Right lobe of liver (tissue), 6 donors: ENCODE results near the gene PLPP7. TPM values are rescaled to one million over a fixed set of nuclear protein-coding genes. Genes with fewer than 3 reads are reported as not detected.
A peak's percentile ranks its signal among the peaks of the same experiment; 100 is the strongest.
"Not testable (repeated sequence)": the region's sequence is repeated elsewhere in the genome, so short reads cannot be mapped to it uniquely, and the experiment has no call there.

Experiments
- ATAC-seq, 4 donors: fragments of 200-7000 bp; cut with Tn5 transposase; one replicate each; pipeline ENCODE4 v1.9.1; 2020; ENCODE audit warnings: mild to moderate bottlenecking in 4 of 4, moderate library complexity in 4 of 4
- DNase-seq, 3 donors: peaks; one replicate each; pipeline ENCODE4 v3.0.0-alpha.2; 2020
- H3K27ac ChIP-seq, 3 donors: fragments of 200-600 bp; one replicate each; pipeline ENCODE4 v1.8.0; 2022
- H3K27me3 ChIP-seq, 2 donors: fragments of 200-600 bp; one replicate each; pipeline ENCODE4 v1.8.0; 2022
- H3K36me3 ChIP-seq, 4 donors: fragments of 200-600 bp; sonication (generic) in 1 of 4; one replicate each; pipeline versions ENCODE4 v1.5.1 to v1.8.0; 2017 to 2022; ENCODE audit warnings: control low read depth in 1 of 4
- H3K4me1 ChIP-seq, 4 donors: fragments of 200-600 bp; sonication (generic) in 1 of 4; one replicate each; pipeline versions ENCODE4 v1.5.1 to v1.8.0; 2017 to 2022; ENCODE audit warnings: control low read depth in 1 of 4
- H3K4me3 ChIP-seq, 3 donors: fragments of 200-600 bp; one replicate each; pipeline ENCODE4 v1.8.0; 2022
- H3K9me3 ChIP-seq, 4 donors: fragments of 200-600 bp; sonication (generic) in 1 of 4; one replicate each; pipeline versions ENCODE4 v1.5.1 to v1.8.0; 2017 to 2022; ENCODE audit warnings: control low read depth in 1 of 4
- POLR2A ChIP-seq: fragments of 450-650 bp; IDR thresholded peaks from one replicate; pipeline ENCODE4 v1.6.1; 2017; ENCODE audit warnings: antibody characterized with exemption, mild to moderate bottlenecking
- WGBS: methylation state at CpG from one replicate; pipeline ENCODE4 v1.1.6; 2018; ENCODE audit warnings: low coverage, low lambda C conversion rate; ENCODE audit not compliant: insufficient coverage; ENCODE audit errors: missing lambda C conversion rate; 5-methylcytosine and 5-hydroxymethylcytosine counted together
- intact Hi-C, 2 donors: fragments of 100-400 bp; cut with DNase I; formaldehyde crosslinking; loops; one replicate each; pipeline versions ENCODE4 v1.11.2 to v1.14.1; 2022
- total RNA-seq, 6 experiments: library from RNA; depleted of rRNA in 2 of 6; stranded (reverse); fragments of >200 nt in 2 of 6; fragmentation: NEBNext Ultra II Directional in 3 of 6; extraction: Animal tissue kit (Norgen Biotek cat#: 25700) in 3 of 6; gene quantifications; one replicate each; pipeline versions ENCODE4 v1.1.0 to v1.2.4, GENCODE V29; 2016 to 2023
- TF ChIP-seq, protein P1 (sequence below), 4 donors: fragments of 200-600 bp in 3 of 4; fragments of 450-650 bp in 1 of 4; IDR thresholded peaks; one replicate each; pipeline versions ENCODE4 v1.5.1 to v1.8.0; 2016 to 2022; ENCODE audit warnings: antibody characterized with exemption in 4 of 4, mild to moderate bottlenecking in 2 of 4
- donor health status: DM: no; HTN: yes; CAD: no.
- donor health status: DM: no; HTN: no; CAD: no.
- donor health status: DM: no; HTN: no; CAD: no.
- donor health status: DM: no; HTN: yes; CAD: no.
- donor health status: DM: no; HTN: yes; CAD: no.

PLPP7 gene
- total RNA-seq, 6 experiments from 2014 or later = 0.11 to 0.43 (median 0.22) TPM; not detected in 1

DNA sequence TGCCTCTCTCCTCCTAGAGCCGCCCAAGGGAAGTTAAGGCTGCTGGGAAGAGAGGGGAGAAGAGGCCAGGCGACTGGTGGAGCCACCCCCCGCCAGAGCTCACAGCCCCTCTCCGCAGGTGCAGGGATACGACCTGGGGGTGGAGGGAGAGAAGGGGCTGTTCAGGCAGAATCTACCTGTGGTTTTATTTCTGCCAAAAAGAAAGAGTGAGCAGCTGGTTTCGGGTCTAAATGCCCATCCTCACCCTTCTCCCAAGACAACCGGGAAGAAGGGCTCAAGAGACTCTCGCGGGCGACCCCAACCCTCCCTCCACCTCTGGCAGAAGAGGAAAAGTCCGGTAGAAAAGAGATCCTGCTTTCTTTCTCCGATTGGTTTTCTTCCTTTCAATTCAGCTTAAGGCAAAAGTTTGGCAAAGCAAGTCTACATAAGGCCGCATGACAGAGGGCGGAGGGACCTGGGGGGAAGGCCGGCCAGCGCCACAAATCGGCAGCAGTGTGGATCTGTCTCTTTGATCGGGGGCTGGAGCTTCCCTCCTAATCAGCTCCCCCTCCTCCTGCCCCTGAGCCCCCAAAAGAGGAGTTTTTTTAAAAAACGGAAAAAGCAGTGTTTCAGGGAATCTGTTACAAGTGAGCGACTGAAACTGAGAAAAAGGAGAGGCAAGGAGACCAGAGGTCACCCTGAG lies 29.5 kb upstream of the PLPP7 start:
- no peak overlapping the region for H3K27ac ChIP-seq
- no peaks in the 10 kb centered on the region for H3K27me3 ChIP-seq
- H3K9me3 ChIP-seq = no peaks in the 10 kb centered on the region
- no peak for ATAC-seq
- WGBS = 64% methylated on average over 13 of the region's 20 CpGs
- intact Hi-C loops = no loop called here
- H3K36me3 ChIP-seq = peaks cover 0 to 6% (median 0%) of the 10 kb centered on the region in 4 donors
- no peak for DNase-seq
- peaks cover 0 to 4% (median 0%) of the 10 kb centered on the region in 4 donors for H3K4me1 ChIP-seq
- TF ChIP-seq, protein P1, sequence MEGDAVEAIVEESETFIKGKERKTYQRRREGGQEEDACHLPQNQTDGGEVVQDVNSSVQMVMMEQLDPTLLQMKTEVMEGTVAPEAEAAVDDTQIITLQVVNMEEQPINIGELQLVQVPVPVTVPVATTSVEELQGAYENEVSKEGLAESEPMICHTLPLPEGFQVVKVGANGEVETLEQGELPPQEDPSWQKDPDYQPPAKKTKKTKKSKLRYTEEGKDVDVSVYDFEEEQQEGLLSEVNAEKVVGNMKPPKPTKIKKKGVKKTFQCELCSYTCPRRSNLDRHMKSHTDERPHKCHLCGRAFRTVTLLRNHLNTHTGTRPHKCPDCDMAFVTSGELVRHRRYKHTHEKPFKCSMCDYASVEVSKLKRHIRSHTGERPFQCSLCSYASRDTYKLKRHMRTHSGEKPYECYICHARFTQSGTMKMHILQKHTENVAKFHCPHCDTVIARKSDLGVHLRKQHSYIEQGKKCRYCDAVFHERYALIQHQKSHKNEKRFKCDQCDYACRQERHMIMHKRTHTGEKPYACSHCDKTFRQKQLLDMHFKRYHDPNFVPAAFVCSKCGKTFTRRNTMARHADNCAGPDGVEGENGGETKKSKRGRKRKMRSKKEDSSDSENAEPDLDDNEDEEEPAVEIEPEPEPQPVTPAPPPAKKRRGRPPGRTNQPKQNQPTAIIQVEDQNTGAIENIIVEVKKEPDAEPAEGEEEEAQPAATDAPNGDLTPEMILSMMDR (IDR thresholded peaks at IDR 0.05) = no peak
- TF ChIP-seq POLR2A = no peak
- no peak overlapping the region for H3K4me3 ChIP-seq

DNA sequence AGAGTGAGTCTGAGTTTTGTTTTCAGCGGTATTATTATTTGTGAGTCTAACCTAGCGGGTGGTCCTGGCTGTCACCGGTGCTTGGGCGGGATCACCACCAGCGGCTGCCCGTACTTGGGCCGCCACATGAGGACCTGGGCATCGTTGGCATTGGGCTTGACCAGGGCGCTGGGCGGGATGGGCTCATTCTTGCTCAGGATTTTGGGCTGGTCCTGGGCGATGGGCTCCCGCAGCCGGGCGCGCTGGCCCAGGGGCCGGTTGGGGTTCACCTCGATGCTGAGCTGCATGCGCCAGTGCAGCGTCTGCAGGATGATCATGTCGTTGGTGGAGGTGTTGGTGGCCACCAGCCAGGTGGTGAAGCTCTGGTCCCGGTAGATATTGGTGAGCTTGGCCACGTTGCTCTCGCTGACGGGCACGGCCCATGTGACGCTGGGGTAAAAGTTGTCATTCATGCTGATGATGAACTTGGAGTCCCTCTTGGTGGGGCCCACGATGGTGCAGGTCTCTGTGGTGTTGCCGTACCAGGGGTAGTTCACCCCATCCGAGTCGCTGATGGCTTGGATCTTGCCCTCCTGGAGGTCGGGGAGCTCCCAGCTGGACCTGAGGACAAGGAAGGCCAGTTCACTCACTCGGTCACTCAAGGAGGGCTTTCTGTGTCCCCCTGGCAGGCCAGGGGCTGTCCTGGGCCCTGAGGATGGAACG lies 28.6 kb upstream of the PLPP7 start:
- no peak for ATAC-seq
- TF ChIP-seq POLR2A = no peak
- TF ChIP-seq, protein P1 (IDR thresholded peaks at IDR 0.05) = no peak
- no peaks in the 10 kb centered on the region for H3K27me3 ChIP-seq
- peaks cover 0 to 6% (median 0%) of the 10 kb centered on the region in 4 donors for H3K36me3 ChIP-seq
- intact Hi-C loops = no loop called here
- peak in 1 of 3 donors; percentile 52 for DNase-seq
- H3K27ac ChIP-seq = no peak overlapping the region
- no peaks in the 10 kb centered on the region for H3K9me3 ChIP-seq
- no peak overlapping the region for H3K4me3 ChIP-seq
- H3K4me1 ChIP-seq = peaks cover 0 to 4% (median 0%) of the 10 kb centered on the region in 4 donors
- 80% methylated on average over 1 of the region's 33 CpGs for WGBS

DNA sequence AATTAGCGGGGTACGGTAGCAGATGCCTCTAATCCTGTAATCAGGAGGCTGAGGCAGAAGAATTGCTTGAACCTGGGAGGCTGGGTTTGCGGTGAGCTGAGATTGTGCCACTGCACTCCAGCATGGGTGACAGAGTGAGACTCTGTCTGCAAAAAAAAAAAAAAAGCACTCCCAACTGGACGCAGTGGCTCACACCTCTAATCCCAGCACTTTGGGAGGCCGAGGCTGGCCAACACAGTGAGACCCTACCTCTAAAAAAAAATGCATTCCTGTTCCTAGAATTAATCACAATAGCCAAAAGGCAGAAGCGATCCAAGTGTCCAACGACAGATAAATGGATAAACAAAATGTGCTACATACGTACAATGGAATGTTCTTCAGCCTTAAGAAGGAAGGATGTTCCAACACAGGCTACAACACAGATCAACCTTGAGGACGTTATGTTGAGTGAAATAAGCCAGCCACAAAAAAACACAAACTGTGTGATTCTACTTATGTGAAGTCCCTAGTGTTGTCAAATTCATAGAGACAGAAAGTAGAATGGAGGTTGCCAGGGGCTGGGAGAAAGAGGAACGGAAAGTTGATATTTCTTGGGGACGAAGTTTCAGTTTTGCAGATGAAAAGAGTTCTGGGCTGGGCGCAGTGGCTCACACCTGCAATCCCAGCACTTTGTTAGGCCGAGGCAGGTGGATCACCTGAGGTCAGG lies 27.0 kb upstream of the PLPP7 start:
- TF ChIP-seq POLR2A = no peak
- TF ChIP-seq, protein P1 (IDR thresholded peaks at IDR 0.05) = no peak
- 68% methylated on average over 13 of the region's 13 CpGs for WGBS
- intact Hi-C loops = no loop called here
- ATAC-seq (no peak), DNase-seq (no peak)
- H3K27ac ChIP-seq = no peak overlapping the region
- H3K9me3 ChIP-seq = no peaks in the 10 kb centered on the region
- H3K27me3 ChIP-seq = no peaks in the 10 kb centered on the region
- H3K36me3 ChIP-seq = peaks cover 0 to 6% (median 0%) of the 10 kb centered on the region in 4 donors
- no peaks in the 10 kb centered on the region for H3K4me1 ChIP-seq
- no peak overlapping the region for H3K4me3 ChIP-seq

DNA sequence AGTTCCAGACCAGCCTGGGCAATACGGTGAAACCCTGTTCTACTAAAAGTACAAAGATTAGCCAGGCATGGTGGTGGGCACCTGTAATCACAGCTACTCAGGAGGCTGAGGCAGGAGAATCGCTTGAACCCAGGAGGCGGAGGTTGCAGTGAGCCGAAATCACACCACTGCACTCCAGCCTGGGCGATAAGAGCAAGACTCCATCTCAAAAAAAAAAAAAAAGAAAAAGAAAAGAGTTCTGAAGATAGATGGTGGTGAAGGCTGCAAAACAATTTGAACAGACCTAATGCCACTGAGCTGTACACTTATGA lies 26.5 kb upstream of the PLPP7 start:
- DNase-seq, ATAC-seq: not testable (repeated sequence)

DNA sequence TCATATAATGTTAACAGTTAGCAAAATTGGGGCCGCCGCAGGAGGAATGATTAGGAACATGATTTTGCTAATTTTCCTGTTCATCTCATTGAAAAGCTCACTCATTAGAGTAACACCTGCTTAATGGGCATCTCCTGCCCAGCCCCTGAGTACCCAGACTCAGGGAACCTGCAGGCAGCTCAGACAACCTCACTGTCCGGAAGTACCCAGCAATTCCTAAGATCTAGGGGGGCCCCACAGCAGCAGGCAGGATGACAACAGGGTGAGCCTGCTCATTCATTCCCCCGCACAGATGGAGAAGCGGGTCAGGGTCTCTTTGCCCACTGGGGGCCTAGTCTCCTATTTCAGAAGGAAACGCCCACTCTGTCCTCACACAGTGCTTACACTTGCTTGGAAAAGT lies 25.8 kb upstream of the PLPP7 start:
- Histone ChIP-seq H3K27me3 (no peaks in the 10 kb centered on the region), H3K27ac (no peak overlapping the region), H3K9me3 (no peaks in the 10 kb centered on the region), H3K36me3 (peaks cover 0 to 6% (median 0%) of the 10 kb centered on the region in 4 donors), H3K4me1 (no peaks in the 10 kb centered on the region), H3K4me3 (no peak overlapping the region)
- intact Hi-C loops = no loop called here
- ATAC-seq = no peak
- no CpG with 5 or more reads among the region's 6 CpGs for WGBS
- TF ChIP-seq POLR2A = no peak
- TF ChIP-seq, protein P1 (IDR thresholded peaks at IDR 0.05) = no peak
- DNase-seq = no peak

More for the DNA sequence above, 26.5 kb upstream of the PLPP7 start:
- H3K27ac ChIP-seq, H3K9me3 ChIP-seq, intact Hi-C loops, H3K4me3 ChIP-seq, H3K36me3 ChIP-seq, H3K4me1 ChIP-seq, H3K27me3 ChIP-seq: not testable (repeated sequence)
- 86% methylated on average over 5 of the region's 5 CpGs for WGBS
